ENCODE data around the gene AADACL3.

DNA sequence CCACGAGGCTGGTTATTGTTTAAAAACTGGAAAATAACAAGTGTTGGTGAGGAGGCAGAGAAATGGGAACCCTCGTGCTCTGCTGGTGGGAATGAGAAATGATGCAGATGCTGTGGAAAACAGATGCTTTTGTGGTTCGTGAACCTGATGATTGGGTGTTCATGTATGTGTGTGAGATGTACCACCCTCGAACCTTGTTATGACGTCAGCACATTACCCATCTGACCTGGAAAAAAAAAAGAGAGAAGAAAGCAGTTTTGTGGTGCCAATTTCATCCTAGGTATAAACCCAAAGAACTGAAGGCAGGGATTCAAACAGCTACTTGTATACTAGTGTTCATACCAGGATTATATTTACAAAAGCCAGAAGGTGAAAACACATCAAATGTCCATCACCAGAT, 23.7 kb downstream of the AADACL3 start:
- TF ChIP-seq EZH2 (IDR thresholded peaks at IDR 0.05; ENCODE audit: borderline replicate concordance, low read length) = no peak
- TF ChIP-seq, protein P1, sequence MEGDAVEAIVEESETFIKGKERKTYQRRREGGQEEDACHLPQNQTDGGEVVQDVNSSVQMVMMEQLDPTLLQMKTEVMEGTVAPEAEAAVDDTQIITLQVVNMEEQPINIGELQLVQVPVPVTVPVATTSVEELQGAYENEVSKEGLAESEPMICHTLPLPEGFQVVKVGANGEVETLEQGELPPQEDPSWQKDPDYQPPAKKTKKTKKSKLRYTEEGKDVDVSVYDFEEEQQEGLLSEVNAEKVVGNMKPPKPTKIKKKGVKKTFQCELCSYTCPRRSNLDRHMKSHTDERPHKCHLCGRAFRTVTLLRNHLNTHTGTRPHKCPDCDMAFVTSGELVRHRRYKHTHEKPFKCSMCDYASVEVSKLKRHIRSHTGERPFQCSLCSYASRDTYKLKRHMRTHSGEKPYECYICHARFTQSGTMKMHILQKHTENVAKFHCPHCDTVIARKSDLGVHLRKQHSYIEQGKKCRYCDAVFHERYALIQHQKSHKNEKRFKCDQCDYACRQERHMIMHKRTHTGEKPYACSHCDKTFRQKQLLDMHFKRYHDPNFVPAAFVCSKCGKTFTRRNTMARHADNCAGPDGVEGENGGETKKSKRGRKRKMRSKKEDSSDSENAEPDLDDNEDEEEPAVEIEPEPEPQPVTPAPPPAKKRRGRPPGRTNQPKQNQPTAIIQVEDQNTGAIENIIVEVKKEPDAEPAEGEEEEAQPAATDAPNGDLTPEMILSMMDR (IDR thresholded peaks at IDR 0.05; ENCODE audit: low read length) = no peak
